NCI-H146 treated with DMSO at 0.1 percent for 48 hours (cell line): ENCODE results near the gene SLC7A14.

Experiments used
- DNase-seq: peaks from one replicate; lab custom pipeline; 2025; ENCODE audit not compliant: unreplicated experiment; lab: John Stamatoyannopoulos, UW

The SLC7A14 gene

DNA sequence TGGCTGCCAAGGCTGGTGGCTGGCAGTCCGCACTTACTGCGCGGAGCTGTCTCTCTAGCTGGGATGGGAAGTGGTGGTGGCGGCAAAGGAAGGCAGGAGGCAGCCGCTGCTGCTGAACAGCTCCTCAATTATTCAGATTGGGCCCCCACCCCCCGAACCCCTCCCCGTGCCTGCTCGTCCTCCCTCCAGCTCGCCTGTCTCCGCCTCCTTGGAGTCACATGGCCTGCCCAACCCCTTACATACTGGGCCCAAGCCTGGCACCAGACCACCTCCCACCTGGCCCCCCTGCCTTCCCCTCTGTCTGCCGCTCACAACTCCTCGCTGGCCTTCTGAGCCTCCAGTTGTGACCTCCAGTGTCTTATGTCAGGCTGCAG is at the start of gene SLC7A14:
Gene SLC7A14 (minus strand): TSS at position 139 of the 374 bp plus-strand sequence. CDS start 59,139 bp downstream, outside the sequence.
- no peak for DNase-seq

DNA sequence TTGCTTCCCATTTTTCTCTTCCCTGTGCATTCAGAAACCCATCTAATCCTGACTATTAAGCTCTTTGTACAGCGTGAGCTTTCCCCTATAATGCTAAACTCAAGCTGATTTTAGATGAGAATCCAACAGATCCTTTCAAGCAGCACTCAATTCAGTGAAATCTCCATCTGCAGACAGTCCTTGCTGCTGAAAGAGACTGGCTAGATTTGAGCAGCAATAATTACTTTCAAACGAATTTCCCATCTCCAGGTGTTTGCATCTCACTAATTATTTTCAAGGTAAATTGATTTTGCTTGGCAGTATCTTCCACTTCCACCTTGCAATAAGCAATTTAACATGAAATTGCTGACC is 49.5 kb upstream of the SLC7A14 start:
- no peak for DNase-seq

DNA sequence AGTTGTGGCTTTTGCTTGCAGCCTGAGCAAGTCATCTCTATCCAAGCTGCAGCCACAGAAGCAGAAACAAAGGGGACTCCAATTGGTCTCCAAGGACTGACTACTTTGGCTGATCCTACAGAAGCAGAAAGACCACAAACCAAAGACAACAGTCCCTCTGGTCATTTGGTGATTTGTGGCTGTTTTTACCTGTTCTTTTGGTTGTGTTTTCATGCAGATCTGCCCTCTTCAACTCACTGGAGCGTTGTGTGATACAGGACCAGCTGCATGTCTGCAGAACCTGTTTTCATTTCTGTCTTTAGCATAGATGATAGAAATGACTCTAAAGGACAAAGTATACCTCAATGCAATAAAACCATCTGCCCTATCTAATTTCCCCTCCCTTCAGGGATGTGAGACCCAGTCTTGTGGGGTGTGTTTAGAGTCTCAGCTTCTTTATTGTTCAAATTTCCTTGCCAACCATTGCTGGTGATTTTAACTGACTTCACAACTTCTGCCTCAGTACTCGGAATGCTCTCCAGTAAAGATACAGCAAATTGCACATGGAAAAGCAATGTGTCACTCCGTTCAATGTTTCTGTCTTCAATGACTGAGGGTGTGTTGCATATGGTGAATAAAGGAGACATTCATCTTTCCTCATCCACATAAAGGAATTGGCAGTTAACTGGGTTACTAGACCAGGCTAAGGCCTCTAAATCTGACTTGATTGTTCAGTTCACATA is 48.9 kb upstream of the SLC7A14 start:
- DNase-seq, result no peak

DNA sequence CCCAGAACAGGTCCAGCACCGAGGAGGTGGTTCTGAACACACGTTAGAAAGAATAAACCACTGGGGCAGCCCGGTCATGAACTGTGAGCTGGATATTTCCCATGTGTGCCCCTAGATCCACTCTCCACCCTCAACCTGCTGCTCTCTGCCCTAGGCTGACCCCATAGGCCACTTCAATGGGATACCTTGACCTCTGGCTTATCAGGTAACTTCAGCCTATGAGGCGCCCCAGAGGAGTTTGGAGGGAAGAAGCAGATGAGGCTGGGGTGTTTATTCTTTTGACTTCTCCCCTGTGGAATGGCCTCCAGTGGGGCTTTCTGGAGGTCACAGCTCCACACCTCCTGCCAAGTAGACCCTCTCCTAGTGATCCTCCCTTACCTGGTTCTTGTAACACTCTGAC is 47.7 kb upstream of the SLC7A14 start:
- no peak for DNase-seq

DNA sequence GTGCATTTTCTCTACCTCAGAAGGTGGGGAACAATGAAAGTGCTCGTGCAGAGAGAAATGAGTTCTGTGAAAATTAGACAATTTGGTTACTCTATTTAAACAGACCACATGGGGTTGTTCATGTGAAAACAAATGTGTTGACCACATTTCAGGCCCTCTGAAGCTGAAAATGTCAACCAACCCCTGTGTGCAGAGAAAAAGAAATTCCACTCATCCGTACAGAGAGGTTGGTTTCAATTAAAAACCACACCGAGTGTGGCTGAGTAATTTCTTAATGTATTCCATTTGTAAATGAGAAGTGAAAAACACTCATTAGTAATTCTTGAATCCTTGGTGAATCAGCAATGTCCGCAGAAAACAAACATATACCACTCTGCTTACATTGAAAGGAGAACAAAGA is 46.9 kb upstream of the SLC7A14 start:
- no peak for DNase-seq

DNA sequence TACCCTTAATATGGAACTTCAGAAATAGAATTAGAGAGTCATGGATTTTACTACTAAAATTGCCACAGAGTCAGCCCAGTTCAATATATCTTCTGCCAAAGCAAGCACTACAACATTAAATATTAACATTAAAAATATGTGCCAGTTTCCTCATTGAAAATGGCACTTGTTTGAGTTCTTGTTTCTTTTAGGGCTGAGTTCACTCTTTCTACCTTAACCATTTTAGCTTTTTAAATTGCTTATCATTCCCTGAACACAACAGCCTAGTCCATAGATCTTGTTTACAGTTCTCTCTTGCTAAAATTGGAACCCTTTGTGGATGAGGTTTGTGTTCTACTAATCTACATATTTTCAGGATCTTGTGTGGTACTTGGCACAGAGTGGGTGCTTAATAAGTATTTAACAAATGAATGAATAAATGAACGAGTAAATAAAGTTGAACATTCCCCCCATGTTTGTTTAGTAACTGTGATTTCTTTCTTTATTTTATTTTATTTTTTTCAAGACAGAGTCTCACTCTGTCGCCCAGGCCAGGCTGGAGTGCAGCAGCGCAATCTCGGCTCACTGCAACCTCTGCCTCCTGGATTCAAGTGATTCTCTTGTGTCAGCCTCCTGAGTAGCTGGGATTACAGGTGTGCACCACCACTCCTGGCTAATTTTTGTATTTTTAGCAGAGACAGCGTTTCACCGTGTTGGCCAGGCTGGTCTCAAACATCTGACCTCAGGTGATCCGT is 46.0 kb upstream of the SLC7A14 start:
- DNase-seq, result no peak

DNA sequence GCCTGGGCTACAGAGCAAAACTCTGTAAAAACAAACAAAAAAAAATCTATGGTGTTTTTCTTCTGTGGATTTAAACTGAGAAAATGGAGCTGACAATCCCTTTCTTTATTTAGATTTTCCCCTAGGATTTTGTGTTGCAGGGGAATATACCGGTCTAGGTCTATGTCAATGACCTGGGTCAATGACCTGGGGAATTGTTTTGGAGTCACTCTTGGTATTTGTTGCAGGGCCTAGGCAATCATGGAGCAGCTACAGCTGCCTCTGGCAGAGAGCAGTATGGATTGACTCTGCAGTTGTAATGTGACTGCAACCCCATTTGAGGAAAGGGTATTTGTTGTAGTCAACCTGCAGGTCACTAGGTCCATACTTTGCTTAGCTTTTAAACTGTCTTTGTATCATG is 37.6 kb upstream of the SLC7A14 start:
- no peak for DNase-seq

DNA sequence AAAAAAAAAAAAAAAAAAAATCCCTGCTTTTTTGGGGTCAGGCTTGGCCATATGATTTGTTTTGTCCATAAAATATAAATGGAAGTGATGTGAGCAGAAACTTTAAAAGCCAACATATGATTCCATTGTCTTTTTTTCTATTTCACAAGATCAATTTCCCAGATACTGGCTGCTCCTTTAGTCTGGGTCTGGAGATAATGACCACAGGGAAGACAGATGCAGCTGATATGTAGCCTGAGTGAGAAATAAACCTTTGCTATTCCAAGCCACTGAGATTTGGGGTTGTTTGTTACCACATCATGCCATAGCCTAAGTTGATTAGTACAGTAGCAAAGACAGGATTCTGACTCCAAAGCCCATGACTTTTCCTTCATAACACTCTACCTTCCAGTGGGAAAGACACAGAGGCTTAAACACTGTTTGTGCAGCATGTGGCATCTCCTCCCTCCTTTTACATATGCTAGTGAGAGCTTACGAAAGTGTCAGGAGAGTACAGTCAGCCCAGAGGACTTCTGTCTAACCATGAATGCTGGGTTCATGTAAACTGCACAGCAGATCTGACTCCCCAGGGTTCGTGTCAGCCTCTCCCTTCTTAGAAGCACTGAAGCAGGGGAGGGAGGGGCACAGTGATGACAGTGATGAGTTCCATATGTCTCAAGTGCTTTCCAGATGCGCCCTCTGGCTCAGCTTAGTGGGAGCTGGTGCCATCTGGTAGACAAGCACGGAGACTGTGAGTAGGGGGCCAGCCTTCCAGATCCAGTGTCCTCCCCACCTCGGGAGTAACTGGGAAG is 36.7 kb upstream of the SLC7A14 start:
- no peak for DNase-seq

DNA sequence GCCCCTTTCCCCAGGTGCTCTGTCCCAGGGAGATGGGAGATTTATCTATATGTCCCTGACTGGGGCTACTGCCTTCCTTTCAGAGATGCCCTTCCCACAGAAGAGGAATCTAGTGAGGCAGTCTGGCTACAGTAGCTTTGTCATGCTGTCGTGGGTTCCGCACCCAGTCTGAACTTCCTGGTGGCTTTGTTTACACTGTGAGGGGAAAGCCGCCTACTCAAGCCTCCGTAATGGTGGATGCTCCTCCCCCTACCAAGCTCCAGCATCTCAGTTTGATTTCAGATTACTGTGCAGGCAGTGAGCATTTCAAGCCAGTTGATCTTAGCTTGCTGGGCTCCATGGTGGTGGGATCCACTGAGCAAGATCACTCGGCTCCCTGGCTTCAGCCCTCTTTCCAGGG is 35.4 kb upstream of the SLC7A14 start:
- DNase-seq, result no peak

DNA sequence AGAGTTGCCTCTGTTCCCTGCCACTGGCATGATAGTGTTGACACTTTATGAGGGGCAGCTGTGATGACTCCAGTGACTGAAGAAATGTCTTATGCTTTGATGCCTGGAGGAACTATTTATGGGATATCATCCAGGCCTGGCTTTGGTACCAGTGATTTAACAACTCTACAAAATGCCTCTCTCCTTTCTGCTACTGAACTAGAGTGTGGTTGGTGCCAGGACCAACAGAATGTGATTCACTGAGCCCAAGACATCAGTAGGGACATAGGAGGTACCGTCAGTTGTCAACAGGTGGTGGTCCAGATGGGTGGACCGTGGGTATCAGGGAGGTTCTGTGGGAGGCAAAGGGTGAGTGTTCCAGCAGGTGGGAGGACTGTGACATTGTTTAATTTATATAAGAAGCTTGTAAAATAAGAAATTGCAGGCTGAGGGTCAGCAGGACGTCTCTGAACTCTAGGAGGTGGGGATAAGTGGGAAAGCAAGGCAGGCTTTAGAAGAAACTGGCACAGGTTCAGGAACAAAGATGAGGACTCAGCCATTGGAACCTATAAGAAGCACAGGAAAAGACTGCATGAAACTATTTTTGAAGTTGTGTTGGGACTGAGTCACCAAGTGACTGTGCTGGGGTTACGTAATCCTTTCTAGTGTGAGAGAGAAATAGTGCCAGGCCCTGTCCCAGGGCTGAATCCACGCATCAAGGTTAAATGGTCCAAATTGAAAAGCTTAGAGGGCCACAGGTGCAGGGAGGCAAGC is 28.5 kb upstream of the SLC7A14 start:
- DNase-seq, result no peak

DNA sequence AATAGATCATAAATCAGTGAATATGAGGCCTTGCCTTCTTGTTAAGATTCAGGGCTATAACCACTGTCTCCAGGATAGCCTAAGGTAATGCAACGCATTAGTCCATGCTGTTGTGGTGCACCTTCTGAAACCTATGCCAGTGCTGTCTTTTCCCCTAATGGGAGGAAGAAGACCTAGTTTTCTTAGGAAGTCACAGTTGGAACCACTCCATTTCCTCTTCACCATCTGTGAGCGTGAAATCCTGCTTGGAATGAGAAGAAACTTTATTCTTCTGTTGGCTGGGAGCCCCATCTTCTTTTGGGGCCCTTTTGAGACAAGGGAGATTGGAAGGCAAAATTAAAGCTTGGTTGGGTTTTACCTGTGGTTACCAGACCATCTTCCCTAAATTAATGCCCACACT is 25.9 kb upstream of the SLC7A14 start:
- no peak for DNase-seq

DNA sequence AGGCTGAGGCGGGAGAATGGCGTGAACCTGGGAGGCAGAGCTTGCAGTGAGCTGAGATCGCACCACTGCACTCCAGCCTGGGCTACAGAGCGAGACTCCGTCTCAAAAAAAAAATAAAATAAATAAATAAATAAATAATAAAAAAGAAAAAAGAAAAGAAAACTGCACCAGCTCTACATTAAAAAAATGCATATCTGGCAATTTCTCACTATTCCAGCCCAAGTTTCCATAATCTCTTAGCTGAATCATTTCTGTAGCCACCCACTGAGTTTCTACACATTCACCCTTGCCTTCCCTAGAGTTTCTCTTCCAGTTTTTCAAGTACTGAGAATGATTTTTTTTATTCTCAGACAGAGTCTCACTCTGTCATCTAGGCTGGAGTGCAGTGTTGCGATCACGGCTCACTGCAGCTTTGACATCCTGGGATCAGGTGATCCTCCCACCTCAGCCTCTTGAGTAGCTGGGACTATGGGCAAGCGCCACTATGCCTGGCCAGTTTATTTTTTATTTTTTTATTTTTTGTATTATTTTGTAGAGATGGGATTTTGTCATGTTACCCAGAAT is 24.5 kb upstream of the SLC7A14 start:
- DNase-seq, result no peak

DNA sequence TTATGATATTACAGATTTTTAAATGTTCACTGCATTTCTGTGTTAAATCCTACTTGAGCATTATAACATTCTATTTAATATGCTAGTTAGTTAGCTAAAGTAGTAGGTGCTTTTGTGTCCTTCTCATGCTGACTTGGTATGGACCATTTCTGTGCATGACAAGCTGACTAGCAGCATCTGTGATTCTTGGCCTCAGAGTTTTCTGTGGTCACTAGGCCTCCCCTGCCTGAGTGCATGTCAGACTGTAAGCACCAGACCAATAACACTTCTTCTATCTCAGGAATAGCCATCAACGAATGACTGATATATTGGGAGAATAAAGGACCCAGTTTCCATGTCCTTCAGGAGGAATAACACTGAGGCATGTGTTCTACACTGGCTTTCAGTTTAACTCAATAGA is 22.6 kb upstream of the SLC7A14 start:
- no peak for DNase-seq

DNA sequence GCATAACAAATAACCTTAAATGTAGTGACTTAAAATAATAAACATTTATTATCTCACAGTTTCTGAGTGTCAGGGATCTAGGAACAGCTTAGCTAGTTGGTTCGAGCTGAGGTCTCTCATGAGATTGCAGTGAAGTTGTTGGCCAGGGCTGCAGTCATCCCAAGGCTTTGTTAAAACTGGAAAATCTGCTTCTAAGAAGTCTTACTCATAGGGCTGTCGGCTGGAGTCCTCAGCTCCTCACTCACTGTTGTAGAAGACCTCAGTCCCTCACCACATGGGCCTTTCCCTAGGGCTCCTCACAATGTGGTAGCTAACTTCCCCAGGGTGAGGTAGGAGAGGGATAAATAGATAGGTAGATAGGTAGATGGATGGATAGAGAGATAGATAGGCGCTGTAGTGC is 20.8 kb upstream of the SLC7A14 start:
- DNase-seq, result no peak

DNA sequence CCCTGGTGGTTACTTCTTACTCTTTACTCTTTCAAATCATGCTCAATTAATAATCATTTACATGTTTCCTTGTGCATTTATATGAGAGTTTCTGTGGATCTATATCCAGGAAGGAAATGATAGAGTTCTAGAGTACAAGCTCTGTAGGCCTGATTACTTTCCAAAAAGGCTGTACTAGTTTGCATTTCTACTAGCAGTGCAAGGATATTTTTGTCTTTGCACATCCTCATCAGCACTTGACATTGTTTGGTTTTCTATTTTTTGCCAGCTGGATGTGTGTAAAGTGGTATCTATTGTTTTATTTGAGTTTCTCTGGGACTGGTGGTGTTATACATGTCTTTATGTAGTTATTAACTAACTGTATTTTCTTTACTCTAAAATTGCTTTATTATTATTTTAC is 19.6 kb upstream of the SLC7A14 start:
- DNase-seq, result no peak

DNA sequence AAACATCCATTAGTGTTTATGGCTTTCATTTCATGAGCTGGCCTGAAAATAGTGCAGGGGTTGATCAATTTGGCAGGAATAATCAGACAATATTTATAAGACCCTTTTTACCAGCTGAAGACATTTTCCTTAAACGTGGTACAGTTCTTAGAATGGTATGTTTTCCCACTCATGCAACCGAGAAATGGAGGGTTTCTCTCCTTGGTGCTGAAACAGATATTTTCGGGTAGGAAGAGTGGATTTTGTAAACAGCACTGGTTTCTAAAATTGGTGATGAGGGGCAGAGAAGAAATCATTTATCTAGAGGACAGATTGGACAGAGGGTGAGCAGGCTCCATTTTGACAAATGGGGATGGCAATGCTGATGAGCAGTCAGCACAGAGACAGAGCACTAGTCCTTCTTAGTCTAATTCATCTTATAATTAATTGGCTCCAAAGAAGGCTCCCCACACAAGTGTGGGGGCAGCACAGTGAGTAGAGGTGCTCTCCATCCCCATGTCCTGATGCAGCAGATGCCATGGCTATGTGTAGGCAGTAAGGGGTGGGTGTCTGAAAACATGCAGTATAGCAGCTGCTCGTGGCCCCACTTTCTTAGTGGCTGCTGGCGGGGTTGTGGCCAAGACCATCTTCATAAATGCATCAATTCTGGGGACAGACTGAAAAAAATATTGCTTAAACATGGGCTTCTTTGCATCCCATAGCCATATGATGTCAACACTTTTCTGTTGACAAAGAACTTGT is 18.1 kb upstream of the SLC7A14 start:
- DNase-seq, result no peak

DNA sequence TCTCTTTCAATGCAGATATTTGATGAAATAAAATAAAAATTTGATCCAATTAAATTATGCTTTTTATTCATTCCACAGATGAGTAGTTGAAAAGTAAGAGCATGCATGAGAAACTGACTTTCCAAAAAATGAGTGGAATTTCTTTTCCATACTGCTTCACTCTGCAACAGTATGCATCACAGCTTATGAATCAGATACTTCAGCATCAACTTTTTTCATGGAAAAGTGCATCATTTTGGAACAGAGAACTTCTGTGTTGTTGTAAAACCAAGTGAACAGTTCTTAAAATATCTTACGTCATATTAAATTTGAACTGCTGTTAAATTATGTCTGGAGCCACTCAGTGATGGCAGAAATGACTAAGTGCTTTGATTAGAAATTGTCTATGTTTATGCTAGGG is 16.7 kb upstream of the SLC7A14 start:
- DNase-seq, result no peak

DNA sequence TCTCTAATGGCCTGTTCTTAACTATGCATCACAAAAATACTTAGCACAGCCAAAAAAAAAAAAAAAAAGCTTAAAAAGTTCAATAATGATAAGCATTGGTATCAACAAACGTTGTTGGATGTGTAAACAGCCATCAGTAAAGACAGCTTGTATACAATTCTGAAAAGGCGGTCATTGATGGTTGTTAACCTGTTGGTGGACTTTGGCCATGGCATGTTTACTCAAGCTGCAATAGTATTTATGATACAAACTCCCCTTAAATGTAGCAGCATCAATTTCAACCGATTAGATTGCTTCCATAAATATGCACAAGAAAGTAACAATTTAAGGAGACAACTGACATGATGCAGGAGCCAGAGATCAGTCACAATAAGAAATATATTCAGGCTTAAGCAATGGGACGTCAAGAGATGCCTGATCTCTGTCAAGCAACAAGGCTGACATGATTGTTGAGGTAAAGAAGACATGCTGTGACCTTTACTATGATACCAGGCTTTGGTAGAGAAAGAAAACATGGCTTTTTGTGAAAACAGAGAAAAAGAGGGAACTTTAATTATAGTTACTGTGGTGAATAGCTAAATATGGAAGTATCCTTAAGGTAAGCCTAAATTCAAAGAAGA is 14.2 kb upstream of the SLC7A14 start:
- DNase-seq, result no peak

DNA sequence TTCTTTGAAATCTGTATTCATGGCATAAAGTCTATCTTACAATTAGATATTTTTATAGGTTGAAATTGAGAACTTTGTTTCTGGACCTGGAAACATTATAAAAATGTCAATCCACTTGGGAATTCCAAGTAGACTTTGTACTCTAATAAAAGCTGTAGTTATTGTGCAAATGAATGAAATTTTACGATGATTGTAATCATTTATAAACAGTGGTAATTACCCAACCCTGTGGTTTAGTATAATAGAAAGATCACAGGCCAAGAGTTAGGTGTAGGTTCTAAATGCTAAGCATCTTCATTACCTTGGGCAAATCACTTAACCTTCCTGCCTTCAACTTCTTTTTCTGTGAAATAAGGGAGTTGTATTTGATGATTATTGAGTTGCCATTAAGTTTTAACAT is 13.2 kb upstream of the SLC7A14 start:
- no peak for DNase-seq

DNA sequence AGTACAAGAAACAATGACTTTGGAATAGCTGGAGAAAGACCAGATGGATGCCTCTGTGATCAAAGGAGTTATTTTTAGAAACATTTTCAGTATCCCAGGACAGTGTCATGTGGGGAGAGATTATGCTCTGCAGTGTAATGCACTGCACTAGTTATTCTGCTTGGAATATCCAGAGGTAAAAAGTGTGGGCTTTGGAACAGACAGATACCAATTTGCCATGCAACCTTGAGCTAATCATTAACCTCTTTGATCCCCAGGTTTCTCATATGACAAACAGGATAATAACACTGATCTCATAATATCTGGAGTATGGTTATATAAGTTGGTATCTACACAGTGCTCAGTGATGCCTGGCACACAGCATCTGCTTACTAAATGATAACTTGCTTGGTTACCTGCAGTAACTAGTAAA is 12.2 kb upstream of the SLC7A14 start:
- no peak for DNase-seq
